AG04450 (cell line): ENCODE measurements around the gene SIPA1L3. TPM values are rescaled to one million over a fixed set of nuclear protein-coding genes. Genes with fewer than 3 reads are reported as not detected.

Source experiments
- CTCF ChIA-PET: fragments of 300-600, 350-600 bp; formaldehyde crosslinking; extraction: SDS; loops from one replicate; lab custom pipeline; 2022; ENCODE audit warnings: antibody characterized with exemption, inconsistent platforms; lab: Charles Lee
- POLR2A ChIA-PET: fragments of 350-600 bp; formaldehyde crosslinking; extraction: SDS; loops from one replicate; lab custom pipeline; 2021; ENCODE audit warnings: antibody characterized with exemption, inconsistent platforms; lab: Yijun Ruan, JAX
- DNase-seq: peaks from one replicate; pipeline ENCODE4 v3.0.0-alpha.2; 2011; ENCODE audit warnings: low read depth, low spot score
- H3K27ac ChIP-seq: one replicate; pipeline ENCODE4 v1.5.1; 2012; ENCODE audit warnings: low read depth, low read length, control low read depth
- H3K27me3 ChIP-seq: one replicate; pipeline ENCODE4 v1.6.0; 2012; ENCODE audit warnings: low read length; ENCODE audit not compliant: control insufficient read depth, insufficient read depth
- H3K4me3 ChIP-seq: 2 replicates; pipeline ENCODE4 v1.5.1; 2011; ENCODE audit warnings: mild to moderate bottlenecking, low read depth, low read length, control low read depth
- H3K9me3 ChIP-seq: 2 replicates; pipeline ENCODE4 v1.5.1; 2012; ENCODE audit warnings: low read length; ENCODE audit not compliant: control insufficient read depth, insufficient read depth
- CTCF ChIP-seq: IDR thresholded peaks from 2 replicates; pipeline ENCODE4 v1.5.1; 2011; ENCODE audit warnings: low read depth, low read length, control low read depth, inconsistent platforms
- polyA plus RNA-seq: library from polyadenylated mRNA; depleted of rRNA; stranded (reverse); fragments of >200 nt; gene quantifications from 2 replicates; pipeline ENCODE4 v1.2.3, GENCODE V29; 2011

Gene SIPA1L3
- polyA plus RNA-seq, 1 experiment: 4.9 TPM

- TF ChIP-seq CTCF: no peak
- ChIA-PET CTCF (no interaction called here), POLR2A (no interaction called here)
- no peaks in the 10 kb centered on the region for H3K27me3 ChIP-seq
- H3K27ac ChIP-seq: no peak overlapping the region
- H3K4me3 ChIP-seq: no peak overlapping the region
- H3K9me3 ChIP-seq: peaks cover 4% of the 10 kb centered on the region
- DNase-seq: no peak
Observed at GRCh38 chr19:37954421-37954874, 47.4 kb downstream of the SIPA1L3 start.

GRCh38 chr19:37955986-37956385 lies 49.0 kb downstream of the SIPA1L3 start:
- ChIA-PET CTCF (no interaction called here), POLR2A (no interaction called here)
- TF ChIP-seq CTCF: no peak
- Histone ChIP-seq H3K4me3 (no peak overlapping the region), H3K9me3 (peaks cover 7% of the 10 kb centered on the region), H3K27me3 (no peaks in the 10 kb centered on the region), H3K27ac (no peak overlapping the region)
- no peak for DNase-seq

- no peak for TF ChIP-seq CTCF
- Histone ChIP-seq H3K4me3 (no peak overlapping the region), H3K9me3 (peaks cover 11% of the 10 kb centered on the region), H3K27me3 (no peaks in the 10 kb centered on the region), H3K27ac (no peak overlapping the region)
- ChIA-PET POLR2A (interaction anchor here (0.7 kb wide), 1 partner anchor 50 kb away, joined by 3 read pairs; no protein-coding TSS in a partner anchor), CTCF (interaction anchor here (1.0 kb wide), 1 partner anchor 94 kb away, joined by 3 read pairs; no protein-coding TSS in a partner anchor)
- no peak for DNase-seq
Observed at GRCh38 chr19:37957176-37957575, 50.2 kb downstream of the SIPA1L3 start.

- Histone ChIP-seq H3K27me3 (no peaks in the 10 kb centered on the region), H3K4me3 (no peak overlapping the region), H3K27ac (no peak overlapping the region), H3K9me3 (peaks cover 11% of the 10 kb centered on the region)
- ChIA-PET CTCF (interaction anchor here (0.7 kb wide), 1 partner anchor 10 kb away, joined by 5 read pairs; no protein-coding TSS in a partner anchor), POLR2A (no interaction called here)
- no peak for DNase-seq
- no peak for TF ChIP-seq CTCF
Observed at GRCh38 chr19:37959665-37960114, 52.7 kb downstream of the SIPA1L3 start.

- Histone ChIP-seq H3K4me3 (no peak overlapping the region), H3K27me3 (no peaks in the 10 kb centered on the region), H3K9me3 (peaks cover 11% of the 10 kb centered on the region), H3K27ac (no peak overlapping the region)
- ChIA-PET POLR2A (no interaction called here), CTCF (no interaction called here)
- no peak for DNase-seq
- TF ChIP-seq CTCF: no peak
Observed at GRCh38 chr19:37961198-37961597, 54.2 kb downstream of the SIPA1L3 start.
